Left renal cortex interstitium (tissue), 4 donors: ENCODE measurements around the gene EDRF1. TPM values are rescaled to one million over a fixed set of nuclear protein-coding genes. Genes with fewer than 3 reads are reported as not detected.

Source experiments
- DNase-seq, 4 donors: peaks; one replicate each; pipeline ENCODE4 v3.0.0-alpha.2; 2013; ENCODE audit warnings: low read depth in 4 of 4, low spot score in 2 of 4, missing footprints in 1 of 4
- polyA plus RNA-seq, 4 donors: library from polyadenylated mRNA; unstranded; fragments of 120-200 nt; gene quantifications; one replicate each; pipeline ENCODE4 v1.2.1, GENCODE V29; 2013; ENCODE audit not compliant: insufficient read length in 4 of 4

The EDRF1 gene
- polyA plus RNA-seq, 4 donors, result 28.1 to 55.7 (median 39.9) TPM

GRCh38 chr10:125783408-125783807, 63.9 kb downstream of the EDRF1 start:
- no peak for DNase-seq

DNA sequence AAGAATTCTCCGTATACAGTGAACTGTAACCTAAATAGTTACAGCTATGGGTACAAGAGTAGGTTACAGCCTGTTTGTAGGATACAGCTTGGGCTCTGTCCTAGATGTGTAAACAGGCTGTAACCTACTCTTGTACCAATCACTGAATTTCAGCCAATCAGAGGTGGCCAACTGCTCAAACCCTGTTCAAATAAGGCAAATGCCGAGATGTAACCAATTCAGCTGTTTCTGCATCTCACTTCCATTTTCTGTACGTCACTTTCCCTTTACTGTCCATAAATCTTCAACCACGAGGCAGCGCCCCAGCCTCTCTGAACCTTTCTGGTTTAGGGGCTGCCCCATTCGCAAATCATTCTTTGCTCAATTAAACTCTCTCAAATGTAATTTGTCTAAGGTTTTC, 64.4 kb downstream of the EDRF1 start:
- no peak for DNase-seq

GRCh38 chr10:125785791-125786190, 66.3 kb downstream of the EDRF1 start:
- no peak for DNase-seq

GRCh38 chr10:125788156-125789034, 68.9 kb downstream of the EDRF1 start:
- DNase-seq, result no peak

DNA sequence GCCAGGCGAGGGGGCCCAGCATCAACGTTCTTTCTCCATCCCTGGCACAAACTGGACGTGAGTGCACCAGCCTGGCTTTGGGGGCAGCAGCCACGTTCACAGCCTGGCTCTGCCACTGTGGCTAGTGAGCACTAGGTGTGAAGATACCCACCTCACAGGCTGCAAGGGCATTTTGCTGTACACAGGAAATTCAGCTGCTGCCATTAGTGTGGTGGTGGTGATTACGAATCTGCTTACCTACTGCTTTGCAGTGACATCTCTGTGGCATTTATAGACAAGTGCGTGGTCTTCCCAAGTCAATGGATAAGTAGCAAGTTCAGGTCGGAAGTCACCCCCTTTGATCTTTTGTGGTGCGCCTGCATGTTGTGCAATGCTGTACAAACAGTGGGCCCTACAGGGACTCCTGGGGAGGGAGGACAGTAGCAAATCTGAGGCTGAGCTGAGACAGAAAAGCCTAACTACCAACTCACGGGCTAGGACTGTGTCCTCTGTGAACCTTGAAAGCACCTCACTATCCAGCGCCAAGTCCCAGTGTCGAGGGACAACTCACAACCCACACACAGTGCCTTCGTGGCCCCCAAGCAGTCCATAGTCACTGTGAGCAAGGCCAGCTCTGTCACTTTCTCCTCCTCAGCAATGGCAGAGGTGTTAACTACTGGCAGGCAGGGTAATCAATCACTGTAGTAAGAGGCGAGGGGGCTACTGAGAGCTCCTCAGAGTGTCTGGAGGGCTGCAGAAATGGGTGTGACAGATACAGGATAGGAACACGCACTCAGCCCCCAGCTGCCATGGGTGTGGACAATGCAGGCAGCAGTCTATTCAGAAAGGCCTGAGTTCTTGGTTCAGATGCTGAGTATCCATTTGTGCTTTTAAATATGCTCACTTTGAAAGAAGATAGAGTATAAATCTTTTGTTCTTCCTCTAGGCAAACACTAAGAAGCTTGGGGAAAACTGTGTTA, 73.1 kb downstream of the EDRF1 start:
- DNase-seq, result no peak

GRCh38 chr10:125795128-125795527, 75.6 kb downstream of the EDRF1 start:
- DNase-seq, result no peak

DNA sequence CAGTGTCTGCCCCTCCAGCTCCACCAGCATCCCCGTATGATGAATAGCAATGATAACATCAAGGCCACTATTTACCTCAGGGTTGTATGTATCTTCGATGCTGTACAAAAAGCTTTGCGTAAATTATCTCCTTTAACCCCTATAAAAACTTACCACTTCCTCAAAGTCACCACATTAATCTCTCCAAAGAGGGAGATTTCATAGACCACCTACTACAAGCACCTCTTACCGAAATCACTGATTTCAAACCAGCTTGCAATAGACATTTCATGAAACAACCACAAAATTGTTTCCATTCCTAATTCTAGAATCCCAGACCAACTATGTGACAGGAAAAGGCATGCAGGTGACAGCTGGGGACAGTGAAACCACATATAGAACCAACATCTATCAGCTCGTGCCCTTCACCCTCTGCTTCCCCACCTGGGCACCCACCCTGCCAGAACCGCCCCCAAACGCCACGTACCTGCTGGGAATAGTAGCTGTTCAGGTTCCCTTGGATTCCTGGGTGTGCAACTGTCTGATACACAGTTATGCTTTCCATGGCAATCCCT, 76.2 kb downstream of the EDRF1 start:
- no peak for DNase-seq

DNA sequence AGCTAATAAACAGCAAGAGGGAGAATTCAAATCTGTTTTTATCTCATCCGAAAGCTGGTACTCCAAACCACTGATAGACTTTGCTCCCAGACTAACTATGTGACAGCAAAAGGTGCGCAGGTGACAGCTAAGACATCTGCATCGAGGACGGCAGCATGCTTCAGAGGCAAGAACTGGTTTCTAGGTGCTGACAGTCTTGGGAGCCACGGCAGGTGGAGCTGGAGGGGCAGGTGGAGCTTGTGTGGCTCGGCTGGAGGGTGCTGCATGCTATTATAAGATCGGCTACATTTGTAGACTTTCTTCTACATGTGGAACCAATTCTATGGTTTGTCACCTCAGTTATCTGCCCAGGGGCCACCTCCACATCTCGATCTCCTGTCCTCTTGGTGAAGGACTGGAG, 77.9 kb downstream of the EDRF1 start:
- no peak for DNase-seq

GRCh38 chr10:125797994-125798662, 78.6 kb downstream of the EDRF1 start:
- no peak for DNase-seq

- no peak for DNase-seq
Measured at GRCh38 chr10:125799451-125800182, 80.1 kb downstream of the EDRF1 start.

- no peak for DNase-seq
Measured at GRCh38 chr10:125801574-125801973, 82.1 kb downstream of the EDRF1 start.

DNA sequence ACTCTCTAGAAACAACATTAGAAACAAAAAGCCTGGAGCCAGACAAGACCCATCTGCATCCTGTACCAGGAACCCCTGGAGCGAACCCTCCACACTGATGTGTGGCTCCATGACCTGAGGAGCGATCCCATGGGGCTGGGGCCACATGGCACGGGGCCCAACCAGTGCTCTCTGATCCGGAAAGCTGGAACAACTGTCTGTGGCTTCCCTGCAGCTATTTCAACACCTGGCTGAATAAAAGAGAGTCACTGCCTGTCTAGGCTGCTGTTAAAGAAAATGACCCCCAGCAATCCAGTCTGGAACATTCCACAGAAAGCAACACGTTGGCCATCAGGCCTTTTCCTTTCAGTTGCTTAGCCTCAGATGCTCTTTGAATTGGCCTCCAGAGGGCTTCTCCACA, 82.6 kb downstream of the EDRF1 start:
- DNase-seq, result no peak

DNA sequence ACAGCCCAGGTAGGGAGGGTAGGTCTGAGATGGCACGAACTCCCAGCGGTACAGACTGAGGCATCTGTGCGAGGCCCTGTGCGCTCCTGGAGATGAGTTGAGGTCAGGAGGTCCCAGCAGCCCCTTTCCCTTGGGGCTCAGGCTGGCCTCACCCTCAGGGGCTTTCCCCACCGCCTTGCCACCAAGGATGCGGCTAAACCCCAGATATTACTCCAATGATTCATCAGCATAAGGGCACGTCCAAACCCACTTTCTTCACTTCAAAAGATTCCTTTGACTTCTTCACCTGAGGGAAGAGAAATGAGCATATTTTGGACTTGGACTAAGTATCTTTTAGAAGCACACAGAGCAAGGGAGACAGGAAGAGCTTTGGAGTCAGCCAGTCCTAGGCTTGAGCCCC, 83.2 kb downstream of the EDRF1 start:
- no peak for DNase-seq

- DNase-seq, result no peak
Measured at GRCh38 chr10:125808047-125808446, 88.5 kb downstream of the EDRF1 start.

DNA sequence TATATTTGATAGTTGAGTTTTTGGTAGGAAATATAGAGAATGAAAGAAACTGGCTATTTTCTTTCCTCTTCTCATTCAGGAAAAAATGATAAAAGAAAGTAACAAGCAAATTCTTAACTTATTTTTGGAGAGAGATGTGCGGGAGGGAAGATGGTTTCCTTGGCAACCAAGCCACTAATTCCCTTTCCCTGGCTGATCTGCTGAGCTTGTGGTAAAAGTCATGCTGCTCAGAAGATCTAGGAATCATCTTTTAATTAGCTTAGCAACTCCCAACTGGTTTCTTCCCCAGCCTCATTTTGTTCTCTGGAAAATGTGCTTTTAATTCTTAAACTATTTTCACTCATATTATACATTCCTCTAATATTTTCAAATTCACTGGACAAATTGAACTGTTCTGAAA, 91.7 kb downstream of the EDRF1 start:
- DNase-seq, result no peak

DNA sequence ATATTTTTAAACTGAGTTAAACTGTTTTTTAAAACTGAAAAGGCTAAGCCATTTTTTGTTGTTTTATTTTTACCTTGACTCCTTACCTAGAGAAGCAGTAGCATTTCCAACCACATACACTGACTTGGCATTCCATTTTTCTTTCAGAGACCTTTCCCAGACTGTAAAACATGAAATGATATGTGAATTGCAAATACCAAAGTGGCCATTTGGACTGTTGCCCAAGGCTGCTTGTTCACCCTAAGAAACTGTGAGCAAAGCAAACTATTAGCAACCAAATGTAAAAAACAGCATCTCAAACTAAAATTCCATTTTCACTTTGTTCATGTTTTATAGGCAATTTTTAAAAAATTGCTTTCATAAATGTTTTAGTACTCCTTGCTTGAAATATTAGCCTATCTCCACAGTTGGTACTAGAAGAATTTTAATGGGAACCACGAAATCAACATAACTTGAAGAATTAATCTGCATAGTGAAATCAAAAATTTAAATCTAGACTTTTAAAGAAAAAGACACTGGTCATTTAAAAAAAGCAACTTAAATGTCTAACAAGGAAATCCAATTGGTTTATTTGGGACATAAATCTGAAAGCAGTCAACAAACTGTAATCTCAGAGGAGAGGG, 92.7 kb downstream of the EDRF1 start:
- no peak for DNase-seq
